ENCODE results near the gene KIF14. TPM values are rescaled to one million over a fixed set of nuclear protein-coding genes. Genes with fewer than 3 reads are reported as not detected.
A peak's percentile ranks its signal among the peaks of the same experiment; 100 is the strongest.
"Not testable (repeated sequence)": the region's sequence is repeated elsewhere in the genome, so short reads cannot be mapped to it uniquely, and the experiment has no call there.

KIF14 gene
- total RNA-seq, 2 donors from 2014 or later, result 17.1 to 24.4 TPM

- H3K4me1 Mint-ChIP-seq, result peaks cover 11% of the 10 kb centered on the region
These were observed 78.4 kb downstream of the KIF14 start for GRCh38 chr1:200542162-200542561.

GRCh38 chr1:200540281-200540680 lies 80.3 kb downstream of the KIF14 start:
- Mint-ChIP-seq H3K4me3 (no peak overlapping the region), H3K27me3 (peaks cover 10% of the 10 kb centered on the region), H3K27ac (no peak overlapping the region), H3K9me3 (peaks cover 4% of the 10 kb centered on the region), H3K4me1 (peaks cover 5% of the 10 kb centered on the region), H3K36me3 (ENCODE audit: low read depth) (no peaks in the 10 kb centered on the region)
- ATAC-seq (replicated peaks), result no peak

More at GRCh38 chr1:200542162-200542561, 78.4 kb downstream of the KIF14 start:
- Mint-ChIP-seq H3K9me3 (peaks cover 4% of the 10 kb centered on the region), H3K27me3 (peaks cover 10% of the 10 kb centered on the region), H3K36me3 (ENCODE audit: low read depth) (no peaks in the 10 kb centered on the region), H3K4me3 (no peak overlapping the region), H3K27ac (no peak overlapping the region)
- no peak for ATAC-seq (replicated peaks)

- H3K4me3 Mint-ChIP-seq, result no peak overlapping the region
These were observed 82.4 kb downstream of the KIF14 start for GRCh38 chr1:200538179-200538578.

GRCh38 chr1:200535605-200536004 lies 84.9 kb downstream of the KIF14 start:
- peaks cover 3% of the 10 kb centered on the region for H3K9me3 Mint-ChIP-seq
- H3K27ac Mint-ChIP-seq, result no peak overlapping the region
- peaks cover 6% of the 10 kb centered on the region for H3K27me3 Mint-ChIP-seq
- peaks cover 11% of the 10 kb centered on the region for H3K4me1 Mint-ChIP-seq
- peak; percentile 75 for ATAC-seq (replicated peaks)
- H3K36me3 Mint-ChIP-seq (ENCODE audit: low read depth), result no peaks in the 10 kb centered on the region
- H3K4me3 Mint-ChIP-seq, result no peak overlapping the region

More at GRCh38 chr1:200538179-200538578, 82.4 kb downstream of the KIF14 start:
- no peak for ATAC-seq (replicated peaks)
- Mint-ChIP-seq H3K4me1 (peaks cover 5% of the 10 kb centered on the region), H3K9me3 (peaks cover 4% of the 10 kb centered on the region), H3K27ac (no peak overlapping the region), H3K27me3 (peaks cover 6% of the 10 kb centered on the region), H3K36me3 (ENCODE audit: low read depth) (no peaks in the 10 kb centered on the region)

- Mint-ChIP-seq H3K4me3 (peak overlapping the region; percentile 48), H3K9me3 (no peaks in the 10 kb centered on the region), H3K4me1 (peaks cover 10% of the 10 kb centered on the region), H3K36me3 (ENCODE audit: low read depth) (no peaks in the 10 kb centered on the region), H3K27ac (peak overlapping the region; percentile 35), H3K27me3 (no peaks in the 10 kb centered on the region)
- ATAC-seq (replicated peaks), result peak; percentile 63
These were observed 89.8 kb downstream of the KIF14 start for GRCh38 chr1:200530623-200531261.

GRCh38 chr1:200528858-200529606 lies 91.5 kb downstream of the KIF14 start:
- Mint-ChIP-seq H3K9me3 (no peaks in the 10 kb centered on the region), H3K36me3 (ENCODE audit: low read depth) (no peaks in the 10 kb centered on the region), H3K4me1 (peaks cover 10% of the 10 kb centered on the region), H3K27ac (no peak overlapping the region), H3K4me3 (no peak overlapping the region), H3K27me3 (no peaks in the 10 kb centered on the region)
- no peak for ATAC-seq (replicated peaks)

GRCh38 chr1:200527670-200528069 lies 92.9 kb downstream of the KIF14 start:
- Mint-ChIP-seq H3K27ac (no peak overlapping the region), H3K27me3 (no peaks in the 10 kb centered on the region), H3K9me3 (no peaks in the 10 kb centered on the region), H3K36me3 (ENCODE audit: low read depth) (no peaks in the 10 kb centered on the region), H3K4me1 (peaks cover 10% of the 10 kb centered on the region), H3K4me3 (no peak overlapping the region)
- ATAC-seq (replicated peaks), result no peak

- H3K27me3 Mint-ChIP-seq, result no peaks in the 10 kb centered on the region
- no peaks in the 10 kb centered on the region for H3K9me3 Mint-ChIP-seq
- H3K27ac Mint-ChIP-seq, result no peak overlapping the region
- no peak for ATAC-seq (replicated peaks)
- H3K4me1 Mint-ChIP-seq, result peaks cover 10% of the 10 kb centered on the region
- no peaks in the 10 kb centered on the region for H3K36me3 Mint-ChIP-seq (ENCODE audit: low read depth)
- no peak overlapping the region for H3K4me3 Mint-ChIP-seq
These were observed 93.6 kb downstream of the KIF14 start for GRCh38 chr1:200526709-200527612.

- H3K27me3 Mint-ChIP-seq, result no peaks in the 10 kb centered on the region
- H3K4me3 Mint-ChIP-seq, result no peak overlapping the region
- H3K9me3 Mint-ChIP-seq, result no peaks in the 10 kb centered on the region
- H3K4me1 Mint-ChIP-seq, result peaks cover under 1% of the 10 kb centered on the region
- no peak overlapping the region for H3K27ac Mint-ChIP-seq
- ATAC-seq (replicated peaks), result no peak
- H3K36me3 Mint-ChIP-seq (ENCODE audit: low read depth), result no peaks in the 10 kb centered on the region
These were observed 95.2 kb downstream of the KIF14 start for GRCh38 chr1:200525090-200525987.

GRCh38 chr1:200524551-200524950 lies 96.0 kb downstream of the KIF14 start:
- not testable (repeated sequence) for H3K9me3 Mint-ChIP-seq; H3K27me3 Mint-ChIP-seq; H3K36me3 Mint-ChIP-seq (ENCODE audit: low read depth); H3K4me1 Mint-ChIP-seq; H3K27ac Mint-ChIP-seq; ATAC-seq (replicated peaks); H3K4me3 Mint-ChIP-seq

- no peaks in the 10 kb centered on the region for H3K27me3 Mint-ChIP-seq
- ATAC-seq (replicated peaks), result no peak
These were observed 96.5 kb downstream of the KIF14 start for GRCh38 chr1:200524092-200524491.

GRCh38 chr1:200520735-200521134 lies 99.8 kb downstream of the KIF14 start:
- Mint-ChIP-seq H3K27ac (no peak overlapping the region), H3K4me3 (no peak overlapping the region), H3K36me3 (ENCODE audit: low read depth) (no peaks in the 10 kb centered on the region), H3K4me1 (no peaks in the 10 kb centered on the region), H3K27me3 (no peaks in the 10 kb centered on the region), H3K9me3 (no peaks in the 10 kb centered on the region)
- ATAC-seq (replicated peaks), result no peak

More at GRCh38 chr1:200524092-200524491, 96.5 kb downstream of the KIF14 start:
- Mint-ChIP-seq H3K4me3 (no peak overlapping the region), H3K4me1 (no peaks in the 10 kb centered on the region), H3K9me3 (no peaks in the 10 kb centered on the region), H3K36me3 (ENCODE audit: low read depth) (no peaks in the 10 kb centered on the region), H3K27ac (no peak overlapping the region)

GRCh38 chr1:200518524-200518923 lies 102.0 kb downstream of the KIF14 start:
- Mint-ChIP-seq H3K4me1 (no peaks in the 10 kb centered on the region), H3K9me3 (no peaks in the 10 kb centered on the region), H3K27ac (no peak overlapping the region), H3K36me3 (ENCODE audit: low read depth) (no peaks in the 10 kb centered on the region), H3K4me3 (no peak overlapping the region), H3K27me3 (peaks cover 6% of the 10 kb centered on the region)
- ATAC-seq (replicated peaks), result no peak

- Mint-ChIP-seq H3K27me3 (peaks cover 15% of the 10 kb centered on the region), H3K4me1 (no peaks in the 10 kb centered on the region), H3K4me3 (no peak overlapping the region), H3K27ac (no peak overlapping the region), H3K36me3 (ENCODE audit: low read depth) (no peaks in the 10 kb centered on the region), H3K9me3 (no peaks in the 10 kb centered on the region)
- peak; percentile 89 for ATAC-seq (replicated peaks)
These were observed 108.4 kb downstream of the KIF14 start for GRCh38 chr1:200512191-200512590.
